ENCODE data around the gene TEDC1.

The TEDC1 gene

GRCh38 chr14:105490572-105491365 is at the start of gene TEDC1:
TSS of gene TEDC1 (plus strand) at chr14:105491246. CDS start at chr14:105491376, 130 bp downstream.
- peak; percentile 51 for TF ChIP-seq CTCF (conservative IDR thresholded peaks at IDR 0.05; ENCODE audit: low read length)
- peak within 1 kb of the TSS; percentile 69 for H3K4me3 ChIP-seq (ENCODE audit: low read length)
- peak; percentile 100 for DNase-seq (ENCODE audit: low read depth)

- no peak overlapping the region for H3K4me3 ChIP-seq (ENCODE audit: low read length)
- no peak for DNase-seq (ENCODE audit: low read depth)
- no peak for TF ChIP-seq CTCF (conservative IDR thresholded peaks at IDR 0.05; ENCODE audit: low read length)
Observed at GRCh38 chr14:105442125-105442524, 48.9 kb upstream of the TEDC1 start.

- DNase-seq (ENCODE audit: low read depth), result no peak
- no peak for TF ChIP-seq CTCF (conservative IDR thresholded peaks at IDR 0.05; ENCODE audit: low read length)
- no peak overlapping the region for H3K4me3 ChIP-seq (ENCODE audit: low read length)
Observed at GRCh38 chr14:105442834-105443233, 48.2 kb upstream of the TEDC1 start.

GRCh38 chr14:105444859-105445258 is 46.2 kb upstream of the TEDC1 start:
- no peak for TF ChIP-seq CTCF (conservative IDR thresholded peaks at IDR 0.05; ENCODE audit: low read length)
- H3K4me3 ChIP-seq (ENCODE audit: low read length), result no peak overlapping the region
- DNase-seq (ENCODE audit: low read depth), result no peak

GRCh38 chr14:105445290-105445689 is 45.8 kb upstream of the TEDC1 start:
- no peak for DNase-seq (ENCODE audit: low read depth)
- TF ChIP-seq CTCF (conservative IDR thresholded peaks at IDR 0.05; ENCODE audit: low read length), result no peak
- no peak overlapping the region for H3K4me3 ChIP-seq (ENCODE audit: low read length)

GRCh38 chr14:105445901-105446845 is 44.9 kb upstream of the TEDC1 start:
- TF ChIP-seq CTCF (conservative IDR thresholded peaks at IDR 0.05; ENCODE audit: low read length), result no peak
- DNase-seq (ENCODE audit: low read depth), result no peak
- H3K4me3 ChIP-seq (ENCODE audit: low read length), result no peak overlapping the region
